Mesenchymal stem cell (in vitro differentiated cells and primary cell): ENCODE measurements around the gene KRT9.
A peak's percentile ranks its signal among the peaks of the same experiment; 100 is the strongest.
"Not testable (repeated sequence)": the region's sequence is repeated elsewhere in the genome, so short reads cannot be mapped to it uniquely, and the experiment has no call there.

Source experiments
- DNase-seq: peaks from one replicate; pipeline ENCODE4 v3.0.0-alpha.2; 2013
- H2AFZ ChIP-seq: one replicate; pipeline ENCODE4 v1.6.1; 2013; ENCODE audit warnings: low read depth, mild to moderate bottlenecking, control low read depth, inconsistent platforms, low read length, moderate library complexity
- H2AK5ac ChIP-seq: 2 replicates; pipeline ENCODE4 v1.6.1; 2013; ENCODE audit warnings: low read length, moderate library complexity, mild to moderate bottlenecking, inconsistent platforms; ENCODE audit not compliant: severe bottlenecking
- H2BK120ac ChIP-seq: one replicate; pipeline ENCODE4 v1.6.1; 2013; ENCODE audit warnings: low read depth, mild to moderate bottlenecking, inconsistent platforms, low read length, moderate library complexity
- H2BK12ac ChIP-seq, 2 experiments: one replicate each; pipeline ENCODE4 v1.6.1; 2013; ENCODE audit warnings: inconsistent platforms in 2 of 2, low read length in 2 of 2, mild to moderate bottlenecking in 2 of 2, moderate library complexity in 2 of 2, control low read depth in 1 of 2
- H2BK15ac ChIP-seq: one replicate; pipeline ENCODE4 v1.6.1; 2013; ENCODE audit warnings: mild to moderate bottlenecking, low read depth, inconsistent platforms; ENCODE audit not compliant: poor library complexity, severe bottlenecking
- H2BK5ac ChIP-seq: 2 replicates; pipeline ENCODE4 v1.6.1; 2013; ENCODE audit warnings: low read depth, mild to moderate bottlenecking, low read length, control low read depth, inconsistent platforms; ENCODE audit not compliant: poor library complexity, severe bottlenecking
- H3K14ac ChIP-seq, 2 experiments: one replicate each; pipeline ENCODE4 v1.6.1; 2013; ENCODE audit warnings: inconsistent platforms in 2 of 2, low read length in 2 of 2, control low read depth in 1 of 2, mild to moderate bottlenecking in 1 of 2, moderate library complexity in 1 of 2
- H3K18ac ChIP-seq, 2 experiments: one replicate each; pipeline ENCODE4 v1.6.1; 2013; ENCODE audit warnings: inconsistent platforms in 2 of 2, low read length in 2 of 2, control low read depth in 1 of 2, low read depth in 1 of 2, mild to moderate bottlenecking in 1 of 2
- H3K23ac ChIP-seq, 2 experiments: one replicate each; pipeline ENCODE4 v1.6.1; 2013; ENCODE audit warnings: inconsistent platforms in 2 of 2, low read length in 2 of 2, mild to moderate bottlenecking in 2 of 2, moderate library complexity in 2 of 2, control low read depth in 1 of 2
- H3K27ac ChIP-seq: 2 replicates; pipeline ENCODE4 v1.5.1; 2013; ENCODE audit warnings: mild to moderate bottlenecking, moderate library complexity, low read length, control low read depth, inconsistent platforms; ENCODE audit not compliant: poor library complexity, severe bottlenecking
- H3K27me3 ChIP-seq, 2 experiments: 2 replicates each; pipeline versions ENCODE4 v1.6.1 to v1.7.0; 2013; ENCODE audit warnings: low read length in 2 of 2, mild to moderate bottlenecking in 2 of 2, moderate library complexity in 2 of 2, control low read depth in 1 of 2, inconsistent platforms in 1 of 2; ENCODE audit not compliant: control insufficient read depth in 1 of 2, insufficient read depth in 1 of 2
- H3K36me3 ChIP-seq, 2 experiments: 2 replicates each; pipeline versions ENCODE4 v1.6.1 to v1.7.0; 2013; ENCODE audit warnings: low read length in 2 of 2, control low read depth in 1 of 2, inconsistent platforms in 1 of 2, low read depth in 1 of 2, mild to moderate bottlenecking in 1 of 2; ENCODE audit not compliant: insufficient read depth in 2 of 2, control insufficient read depth in 1 of 2
- H3K4ac ChIP-seq, 2 experiments: one replicate each; pipeline ENCODE4 v1.6.1; 2013; ENCODE audit warnings: inconsistent platforms in 2 of 2, low read length in 2 of 2, mild to moderate bottlenecking in 2 of 2, moderate library complexity in 2 of 2, control low read depth in 1 of 2, low read depth in 1 of 2
- H3K4me1 ChIP-seq: 2 replicates; pipeline ENCODE4 v1.6.1; 2013; ENCODE audit warnings: low read depth, low read length, control low read depth; ENCODE audit not compliant: control insufficient read depth, insufficient read depth
- H3K4me2 ChIP-seq: 2 replicates; pipeline ENCODE4 v1.6.1; 2013; ENCODE audit warnings: low read length, mild to moderate bottlenecking, inconsistent platforms; ENCODE audit not compliant: poor library complexity, severe bottlenecking
- H3K4me3 ChIP-seq, 2 experiments: 2 replicates each; pipeline versions ENCODE4 v1.5.1 to v1.7.0; 2013; ENCODE audit warnings: low read length in 2 of 2, mild to moderate bottlenecking in 2 of 2, control low read depth in 1 of 2, low read depth in 1 of 2; ENCODE audit not compliant: insufficient read depth in 1 of 2
- H3K79me1 ChIP-seq: replicated peaks from 2 replicates; pipeline ENCODE4 v1.6.1; 2013; ENCODE audit warnings: mild to moderate bottlenecking, control low read depth, low read length, inconsistent platforms; ENCODE audit not compliant: poor library complexity, severe bottlenecking
- H3K9ac ChIP-seq: 2 replicates; pipeline ENCODE4 v1.7.0; 2013; ENCODE audit warnings: mild to moderate bottlenecking, low read length, moderate library complexity
- H3K9me3 ChIP-seq: 2 replicates; pipeline ENCODE4 v1.7.0; 2013; ENCODE audit warnings: mild to moderate bottlenecking, low read length; ENCODE audit not compliant: control insufficient read depth
- H4K8ac ChIP-seq: one replicate; pipeline ENCODE4 v1.6.1; 2013; ENCODE audit warnings: inconsistent platforms, mild to moderate bottlenecking, low read length, moderate library complexity
- H4K91ac ChIP-seq: one replicate; pipeline ENCODE4 v1.6.1; 2013; ENCODE audit warnings: mild to moderate bottlenecking, low read length, inconsistent platforms
- WGBS: methylation state at CpG from one replicate; pipeline ENCODE4 v1.1.7; 2013; ENCODE audit warnings: mixed read lengths; 5-methylcytosine and 5-hydroxymethylcytosine counted together

KRT9 gene

GRCh38 chr17:41579484-41580243 is 7.8 kb upstream of the KRT9 start:
- Histone ChIP-seq H2BK5ac (no peak overlapping the region), H3K14ac (no peak overlapping the region), H3K27me3 (peaks cover 21 to 66% of the 10 kb centered on the region in 2 experiments), H3K4ac (no peak overlapping the region), H4K8ac (peak overlapping the region; percentile 28), H3K18ac (no peak overlapping the region), H3K4me2 (peak overlapping the region; percentile 1), H3K79me1 (no peaks in the 10 kb centered on the region), H3K4me1 (peaks cover 10% of the 10 kb centered on the region), H2BK12ac (no peak overlapping the region), H4K91ac (no peak overlapping the region), H3K9me3 (no peaks in the 10 kb centered on the region), H2BK15ac (no peak overlapping the region), H3K36me3 (no peaks in the 10 kb centered on the region), H3K4me3 (peak overlapping the region in 1 of 2 experiments; percentile 12), H3K9ac (peak overlapping the region; percentile 44), H2BK120ac (no peak overlapping the region), H3K23ac (no peak overlapping the region), H3K27ac (peak overlapping the region; percentile 27), H2AFZ (no peak overlapping the region), H2AK5ac (peak overlapping the region; percentile 24)
- peak; percentile 73 for DNase-seq
- WGBS = 43% methylated on average over 17 of the region's 18 CpGs

- Histone ChIP-seq H3K27me3 (peaks cover 18 to 63% of the 10 kb centered on the region in 2 experiments), H2BK15ac (no peak overlapping the region), H3K36me3 (no peaks in the 10 kb centered on the region), H3K4me3 (no peak overlapping the region), H3K9me3 (no peaks in the 10 kb centered on the region), H3K14ac (no peak overlapping the region), H3K27ac (no peak overlapping the region), H2BK5ac (peak overlapping the region; percentile 12), H3K18ac (no peak overlapping the region), H3K4me2 (no peak overlapping the region), H3K4me1 (peaks cover 10% of the 10 kb centered on the region), H3K9ac (peak overlapping the region; percentile 44), H2AK5ac (peak overlapping the region; percentile 15), H2BK12ac (peak overlapping the region in 1 of 2 experiments; percentile 33), H2AFZ (no peak overlapping the region), H4K8ac (peak overlapping the region; percentile 48), H3K23ac (no peak overlapping the region), H2BK120ac (no peak overlapping the region), H3K4ac (no peak overlapping the region), H4K91ac (peak overlapping the region; percentile 31), H3K79me1 (no peaks in the 10 kb centered on the region)
- 86% methylated on average over 4 of the region's 5 CpGs for WGBS
- DNase-seq = no peak
These were observed 7.1 kb upstream of the KRT9 start for GRCh38 chr17:41578971-41579370.

- Histone ChIP-seq H3K14ac (no peak overlapping the region), H3K27me3 (peaks cover 22 to 64% of the 10 kb centered on the region in 2 experiments), H3K4ac (no peak overlapping the region), H3K18ac (no peak overlapping the region), H2AK5ac (peak overlapping the region; percentile 15), H2BK5ac (no peak overlapping the region), H3K23ac (no peak overlapping the region), H4K91ac (no peak overlapping the region), H3K27ac (no peak overlapping the region), H2AFZ (no peak overlapping the region), H2BK15ac (no peak overlapping the region), H2BK120ac (no peak overlapping the region), H3K9me3 (no peaks in the 10 kb centered on the region), H3K36me3 (no peaks in the 10 kb centered on the region), H3K4me2 (no peak overlapping the region), H4K8ac (no peak overlapping the region), H3K9ac (no peak overlapping the region), H3K4me1 (peaks cover 10% of the 10 kb centered on the region), H2BK12ac (no peak overlapping the region), H3K79me1 (no peaks in the 10 kb centered on the region), H3K4me3 (no peak overlapping the region)
- no peak for DNase-seq
- no CpG with 5 or more reads among the region's 1 CpG for WGBS
These were observed 6.7 kb upstream of the KRT9 start for GRCh38 chr17:41578538-41578937.

GRCh38 chr17:41576740-41577139 is 4.9 kb upstream of the KRT9 start:
- H2AFZ ChIP-seq, H3K23ac ChIP-seq, H4K91ac ChIP-seq, H3K79me1 ChIP-seq, H2AK5ac ChIP-seq, H3K4me1 ChIP-seq, H3K4me2 ChIP-seq, H2BK120ac ChIP-seq, H4K8ac ChIP-seq, H2BK15ac ChIP-seq, H3K9me3 ChIP-seq, H3K4me3 ChIP-seq, H3K14ac ChIP-seq, H2BK12ac ChIP-seq, H2BK5ac ChIP-seq, H3K4ac ChIP-seq, H3K36me3 ChIP-seq, H3K9ac ChIP-seq, H3K27ac ChIP-seq, H3K18ac ChIP-seq, DNase-seq: not testable (repeated sequence)
- H3K27me3 ChIP-seq = peaks cover 38 to 67% of the 10 kb centered on the region in 2 experiments
- WGBS = 84% methylated on average over 3 of the region's 4 CpGs
